H1 (cell line): ENCODE results near the gene ANKRD61. TPM values are rescaled to one million over a fixed set of nuclear protein-coding genes. Genes with fewer than 3 reads are reported as not detected.

Experiments
- HDAC2 ChIP-seq, 2 experiments: fragments of 300-600 bp in 1 of 2; sonication (generic) in 1 of 2; IDR thresholded peaks; 2 replicates each; pipeline ENCODE4 v1.6.1; 2011 to 2012; ENCODE audit warnings: low read depth in 2 of 2, low read length in 2 of 2, mild to moderate bottlenecking in 2 of 2, moderate library complexity in 2 of 2, borderline replicate concordance in 1 of 2, inconsistent platforms in 1 of 2
- SIRT6 ChIP-seq: IDR thresholded peaks from one replicate; pipeline ENCODE4 v1.7.1; 2012; ENCODE audit warnings: low read length, inconsistent platforms
- SP2 ChIP-seq: IDR thresholded peaks from 2 replicates; pipeline ENCODE4 v1.6.1; 2012; ENCODE audit warnings: mild to moderate bottlenecking, low read length, inconsistent platforms
- TBP ChIP-seq: IDR thresholded peaks from 2 replicates; pipeline ENCODE4 v1.6.1; 2011; ENCODE audit warnings: low read depth, low read length, improper control_type of control experiment
- polyA plus RNA-seq, 7 experiments: library from polyadenylated mRNA; depleted of rRNA in 3 of 7; stranded (reverse) in 5 of 7; unstranded in 2 of 7; fragments of >200 nt in 5 of 7; fragments of 200-250 nt in 2 of 7; gene quantifications; 1 replicate in 5 of 7; 2 replicates in 1 of 7; 4 replicates in 1 of 7; pipeline versions ENCODE4 v1.2.1 to v1.2.3, GENCODE V29; 2011 to 2013; ENCODE audit warnings: missing spikeins in 2 of 7, mixed read lengths in 2 of 7
- total RNA-seq: library from RNA; stranded (reverse); fragmentation: NEBNext Ultra II Directional; extraction: Animal tissue kit (Norgen Biotek cat#: 25700); gene quantifications from 2 replicates; pipeline ENCODE4 v1.2.1, GENCODE V29; 2021

Gene ANKRD61
- total and polyA plus RNA-seq, 2 of the 8 experiments (the other 6 are each of a cell fraction or from before 2014, with no cell fraction given) = 0.23 to 0.32 TPM

DNA sequence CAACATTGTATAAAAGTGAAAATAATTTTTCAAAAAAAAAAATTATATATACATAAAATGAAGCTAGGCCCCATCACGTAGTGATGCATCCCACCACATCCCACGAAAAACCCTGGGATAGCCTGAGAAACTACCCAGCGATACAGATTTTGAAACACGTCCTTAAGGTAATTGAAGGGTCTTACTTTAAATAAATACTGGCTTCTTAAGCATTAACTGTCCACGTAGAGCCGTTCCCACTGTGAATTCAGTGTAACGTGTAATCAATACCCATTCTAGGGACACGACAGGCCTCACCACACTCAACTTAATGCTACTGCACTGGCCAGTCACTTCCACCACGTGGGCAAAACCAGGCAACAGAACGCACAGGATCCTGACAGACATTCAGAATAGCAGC is 4.0 kb downstream of the ANKRD61 start (continued):
- TF ChIP-seq HDAC2 (IDR thresholded peaks at IDR 0.05; ENCODE audit: borderline replicate concordance in 1 of 2, low read depth in 2 of 2, low read length in 2 of 2) = no peak
- no peak for TF ChIP-seq TBP
- TF ChIP-seq SP2 = no peak
- TF ChIP-seq SIRT6 = no peak
